ENCODE results near the gene ABHD10.

The ABHD10 gene

GRCh38 chr3:111993038-111993437, 14.2 kb downstream of the ABHD10 start:
- no peak for TF ChIP-seq CTCF (IDR thresholded peaks at IDR 0.05)

- TF ChIP-seq CTCF (IDR thresholded peaks at IDR 0.05): no peak
Measured at GRCh38 chr3:111998636-111999483, 20.0 kb downstream of the ABHD10 start, which contains the start of gene TAGLN3. Gene TAGLN3 (plus strand): TSS chr3:111998922. CDS start chr3:111999423, 501 bp downstream.

GRCh38 chr3:111999484-112000324, 20.9 kb downstream of the ABHD10 start:
- TF ChIP-seq CTCF (IDR thresholded peaks at IDR 0.05): no peak

- no peak for TF ChIP-seq CTCF (IDR thresholded peaks at IDR 0.05)
Measured at GRCh38 chr3:112000367-112000771, 21.5 kb downstream of the ABHD10 start.

- no peak for TF ChIP-seq CTCF (IDR thresholded peaks at IDR 0.05)
Measured at GRCh38 chr3:112000966-112001365, 22.1 kb downstream of the ABHD10 start.

GRCh38 chr3:112001526-112001925, 22.7 kb downstream of the ABHD10 start:
- no peak for TF ChIP-seq CTCF (IDR thresholded peaks at IDR 0.05)

- no peak for TF ChIP-seq CTCF (IDR thresholded peaks at IDR 0.05)
Measured at GRCh38 chr3:112002096-112002971, 23.5 kb downstream of the ABHD10 start.

Data from LNCAP (cell line).